Breast epithelium (tissue), 4 donors: ENCODE measurements around the gene FXYD1. TPM values are rescaled to one million over a fixed set of nuclear protein-coding genes. Genes with fewer than 3 reads are reported as not detected.

Experiments
- DNase-seq, 2 donors: peaks; one replicate each; pipeline ENCODE4 v3.0.0-alpha.2; 2019; ENCODE audit warnings: low spot score in 2 of 2
- H3K27ac ChIP-seq, 2 donors: fragments of 200-600 bp; sonication (generic) in 1 of 2; one replicate each; pipeline ENCODE4 v1.5.1; 2016 to 2019; ENCODE audit warnings: mild to moderate bottlenecking in 1 of 2
- H3K27me3 ChIP-seq, 2 donors: fragments of 200-600 bp; sonication (generic) in 1 of 2; one replicate each; pipeline versions ENCODE4 v1.5.1 to v1.6.0; 2017 to 2019; ENCODE audit warnings: control low read depth in 1 of 2, mild to moderate bottlenecking in 1 of 2
- H3K36me3 ChIP-seq: fragments of 200-600 bp; one replicate; pipeline ENCODE4 v1.5.1; 2019
- H3K4me1 ChIP-seq, 2 donors: fragments of 200-600 bp; sonication (generic); one replicate each; pipeline ENCODE4 v1.5.1; 2016 to 2019; ENCODE audit warnings: control low read depth in 1 of 2
- H3K4me3 ChIP-seq, 3 donors: fragments of 200-600 bp; sonication (generic); 1 replicate in 2 of 3; 2 replicates in 1 of 3; pipeline ENCODE4 v1.5.1; 2016 to 2019; ENCODE audit warnings: mild to moderate bottlenecking in 3 of 3, moderate library complexity in 2 of 3
- H3K9me3 ChIP-seq, 2 donors: fragments of 200-600 bp; sonication (generic) in 1 of 2; one replicate each; pipeline ENCODE4 v1.5.1; 2016 to 2019; ENCODE audit warnings: control low read depth in 1 of 2
- POLR2A ChIP-seq: fragments of 450-650 bp; IDR thresholded peaks from one replicate; pipeline ENCODE4 v1.6.1; 2016; ENCODE audit warnings: antibody characterized with exemption, mild to moderate bottlenecking, moderate library complexity
- intact Hi-C: fragments of 100-400 bp; cut with DNase I; formaldehyde crosslinking; loops from one replicate; pipeline ENCODE4 v1.15.1; 2023; ENCODE audit warnings: low total_unique reads
- total RNA-seq, 3 donors: library from RNA; depleted of rRNA; stranded (reverse); fragments of >200 nt; gene quantifications; one replicate each; pipeline ENCODE4 v1.1.0, GENCODE V29; 2016

Gene FXYD1
- total RNA-seq, 3 donors from 2014 or later, result 15.5 to 75.5 (median 34.7) TPM

- intact Hi-C loops, result no loop called here
- no peak for DNase-seq
- Histone ChIP-seq H3K27ac (no peak overlapping the region), H3K36me3 (no peaks in the 10 kb centered on the region), H3K27me3 (no peaks in the 10 kb centered on the region), H3K4me3 (no peak overlapping the region), H3K9me3 (peaks cover 0 to 7% of the 10 kb centered on the region in 2 donors), H3K4me1 (no peaks in the 10 kb centered on the region)
- no peak for TF ChIP-seq POLR2A
Observed at GRCh38 chr19:35184884-35185283, 46.3 kb downstream of the FXYD1 start.

Other genes with a start within 250 kb of the FXYD1 start
- gene ZNF30, start 211.9 kb upstream of the FXYD1 start, total RNA-seq, result 1 to 10 TPM; 1.6 to 3.8 (median 2.0) TPM
- gene ZNF792, start 174.6 kb upstream of the FXYD1 start, total RNA-seq, result 10 to 100 TPM in 2 of 3 donors, 1 to 10 TPM in 1; 6.4 to 11.6 (median 11.1) TPM
- gene GRAMD1A, start 138.5 kb upstream of the FXYD1 start, total RNA-seq, result 10 to 100 TPM; 30.6 to 56.0 (median 38.6) TPM
- gene SCN1B, start 108.4 kb upstream of the FXYD1 start, total RNA-seq, result 10 to 100 TPM in 1 of 3 donors, 1 to 10 TPM in 2; 5.1 to 14.6 (median 8.5) TPM
- gene HPN, start 97.1 kb upstream of the FXYD1 start, total RNA-seq, result 10 to 100 TPM in 1 of 3 donors, 1 to 10 TPM in 2; 1.8 to 18.0 (median 8.5) TPM
- gene FXYD3, start 23.0 kb upstream of the FXYD1 start, total RNA-seq, result 100 to 1,000 TPM in 2 of 3 donors, not detected in 1; 135 to 318 TPM
- gene LGI4, start 3.8 kb upstream of the FXYD1 start, total RNA-seq, result 10 to 100 TPM in 1 of 3 donors, 1 to 10 TPM in 2; 4.3 to 37.8 (median 5.3) TPM
- gene FXYD7, start 4.4 kb downstream of the FXYD1 start, total RNA-seq, result not detected
- gene FXYD5, start 15.9 kb downstream of the FXYD1 start, total RNA-seq, result 10 to 100 TPM; 52.4 to 56.7 (median 56.2) TPM
- gene FAM187B, start 89.9 kb downstream of the FXYD1 start, total RNA-seq, result under 1 TPM in 1 of 3 donors, not detected in 2; 0.44 TPM
- 10 to 100 TPM in 2 of 3 donors, 1 to 10 TPM in 1; 3.7 to 37.5 (median 35.1) TPM for gene LSR, start 110.2 kb downstream of the FXYD1 start, total RNA-seq
- 100 to 1,000 TPM in 1 of 3 donors, 10 to 100 TPM in 2; 72.7 to 117 (median 77.3) TPM for gene USF2, start 130.1 kb downstream of the FXYD1 start, total RNA-seq
- gene HAMP, start 143.7 kb downstream of the FXYD1 start, total RNA-seq, result 1 to 10 TPM in 1 of 3 donors, not detected in 2; 1.5 TPM
- gene MAG, start 153.3 kb downstream of the FXYD1 start, total RNA-seq, result 1 to 10 TPM in 1 of 3 donors, not detected in 2; 4.2 TPM
- 1 to 10 TPM in 2 of 3 donors, under 1 TPM in 1; 0.33 to 7.8 (median 4.8) TPM for gene CD22, start 190.4 kb downstream of the FXYD1 start, total RNA-seq
- gene FFAR1, start 209.1 kb downstream of the FXYD1 start, total RNA-seq, result not detected
- under 1 TPM in 2 of 3 donors, not detected in 1; 0.16 to 0.33 TPM for gene FFAR3, start 219.6 kb downstream of the FXYD1 start, total RNA-seq
- under 1 TPM in 1 of 3 donors, not detected in 2; 0.66 TPM for gene GPR42, start 232.2 kb downstream of the FXYD1 start, total RNA-seq